HG03460 (cell line): ENCODE results near the gene SEC14L6.
"Not testable (repeated sequence)": the region's sequence is repeated elsewhere in the genome, so short reads cannot be mapped to it uniquely, and the experiment has no call there.

Experiments
- ATAC-seq: cut with Tn5 transposase; IDR thresholded peaks from one replicate; pipeline ENCODE4 v1.9.1; 2021; ENCODE audit not compliant: unreplicated experiment

The SEC14L6 gene

GRCh38 chr22:30567277-30567676 lies 20.7 kb upstream of the SEC14L6 start:
- not testable (repeated sequence) for ATAC-seq

GRCh38 chr22:30566125-30566524 lies 19.6 kb upstream of the SEC14L6 start:
- ATAC-seq: no peak

- no peak for ATAC-seq
Observed at GRCh38 chr22:30565341-30565740, 18.8 kb upstream of the SEC14L6 start.

- ATAC-seq: no peak
Observed at GRCh38 chr22:30564761-30565119, 18.2 kb upstream of the SEC14L6 start.

- no peak for ATAC-seq
Observed at GRCh38 chr22:30564045-30564760, 17.7 kb upstream of the SEC14L6 start.

- no peak for ATAC-seq
Observed at GRCh38 chr22:30562366-30562765, 15.8 kb upstream of the SEC14L6 start.

GRCh38 chr22:30561402-30562189 lies 15.1 kb upstream of the SEC14L6 start:
- ATAC-seq: no peak

- ATAC-seq: not testable (repeated sequence)
Observed at GRCh38 chr22:30560643-30561202, 14.2 kb upstream of the SEC14L6 start.

- ATAC-seq: no peak
Observed at GRCh38 chr22:30559889-30560288, 13.3 kb upstream of the SEC14L6 start.

GRCh38 chr22:30557243-30557642 lies 10.7 kb upstream of the SEC14L6 start:
- no peak for ATAC-seq

GRCh38 chr22:30556388-30556787 lies 9.8 kb upstream of the SEC14L6 start:
- no peak for ATAC-seq

GRCh38 chr22:30555282-30556210 lies 9.0 kb upstream of the SEC14L6 start:
- ATAC-seq: no peak

GRCh38 chr22:30553971-30554370 lies 7.4 kb upstream of the SEC14L6 start:
- no peak for ATAC-seq

- no peak for ATAC-seq
Observed at GRCh38 chr22:30552719-30553118, 6.2 kb upstream of the SEC14L6 start.

- ATAC-seq: not testable (repeated sequence)
Observed at GRCh38 chr22:30551813-30552212, 5.3 kb upstream of the SEC14L6 start.

- no peak for ATAC-seq
Observed at GRCh38 chr22:30547188-30547587, 647 bp upstream of the SEC14L6 start.

- ATAC-seq: no peak
Observed at GRCh38 chr22:30542811-30543188, 3.7 kb downstream of the SEC14L6 start.

GRCh38 chr22:30541961-30542810 lies 4.4 kb downstream of the SEC14L6 start:
- ATAC-seq: no peak

GRCh38 chr22:30541511-30541910 lies 5.0 kb downstream of the SEC14L6 start:
- ATAC-seq: not testable (repeated sequence)

- ATAC-seq: no peak
Observed at GRCh38 chr22:30539368-30539767, 7.2 kb downstream of the SEC14L6 start.
